Panc1 (cell line): ENCODE measurements around the gene SERPINI2. TPM values are rescaled to one million over a fixed set of nuclear protein-coding genes. Genes with fewer than 3 reads are reported as not detected.

ENCODE experiments used
- ATAC-seq: fragments of 200-7000 bp; cut with Tn5 transposase; 2 replicates; pipeline ENCODE4 v1.9.1; 2020; ENCODE audit warnings: mild to moderate bottlenecking, moderate library complexity
- BruUV-seq: library from RNA; stranded (reverse); fragments of 400-500 nt; replicated peaks from 2 replicates; lab custom pipeline; 2021; lab: Mats Ljungman, UMichigan
- CTCF ChIA-PET: fragments of 300-600 bp; sonication (Branson Sonifier 250); formaldehyde crosslinking; loops from one replicate; lab custom pipeline; 2022; ENCODE audit warnings: antibody characterized with exemption; lab: Charles Lee
- POLR2A ChIA-PET: fragments of 300-600 bp; sonication (Branson Sonifier 250); formaldehyde crosslinking; loops from one replicate; lab custom pipeline; 2022; ENCODE audit warnings: antibody characterized with exemption; lab: Charles Lee
- DNase-seq: peaks from one replicate; pipeline ENCODE4 v3.0.0-alpha.2; 2010; ENCODE audit warnings: low read depth, low spot score
- H3K27ac ChIP-seq: 2 replicates; pipeline ENCODE4 v1.5.1; 2011; ENCODE audit warnings: mild to moderate bottlenecking, low read length, inconsistent platforms
- H3K27me3 ChIP-seq: fragments of 200-500 bp; sonication (Bioruptor generic); 2 replicates; pipeline ENCODE4 v1.6.0; 2014; ENCODE audit warnings: low read length, inconsistent platforms; ENCODE audit not compliant: control insufficient read depth, insufficient read depth
- H3K36me3 ChIP-seq: fragments of 200-500 bp; sonication (Bioruptor generic); 2 replicates; pipeline ENCODE4 v1.5.1; 2014; ENCODE audit warnings: inconsistent platforms, mild to moderate bottlenecking, low read length, moderate library complexity; ENCODE audit not compliant: control insufficient read depth, insufficient read depth
- H3K4me1 ChIP-seq: 2 replicates; pipeline ENCODE4 v1.5.1; 2011; ENCODE audit warnings: inconsistent platforms, mild to moderate bottlenecking, low read length, moderate library complexity; ENCODE audit not compliant: control insufficient read depth, insufficient read depth
- H3K4me3 ChIP-seq, 2 experiments: 2 replicates each; pipeline ENCODE4 v1.5.1; 2011 to 2012; ENCODE audit warnings: low read depth in 2 of 2, low read length in 2 of 2, mild to moderate bottlenecking in 2 of 2, inconsistent platforms in 1 of 2, moderate library complexity in 1 of 2
- H3K9me3 ChIP-seq: fragments of 200-500 bp; sonication (Bioruptor generic); 2 replicates; pipeline ENCODE4 v1.5.1; 2014; ENCODE audit warnings: low read depth, mild to moderate bottlenecking, inconsistent platforms, low read length, moderate library complexity; ENCODE audit not compliant: control insufficient read depth, insufficient read depth
- CTCF ChIP-seq: fragments of 450-650 bp; IDR thresholded peaks from 2 replicates; pipeline ENCODE4 v1.5.1; 2017; ENCODE audit warnings: mild to moderate bottlenecking
- POLR2AphosphoS5 ChIP-seq: IDR thresholded peaks from 2 replicates; pipeline ENCODE4 v1.6.1; 2012; ENCODE audit warnings: mild to moderate bottlenecking, low read depth, low read length, moderate library complexity
- REST ChIP-seq, 2 experiments: IDR thresholded peaks; 2 replicates each; pipeline ENCODE4 v1.6.1; 2011 to 2012; ENCODE audit warnings: low read depth in 2 of 2, control low read depth in 1 of 2, low read length in 1 of 2, mild to moderate bottlenecking in 1 of 2, moderate library complexity in 1 of 2; ENCODE audit not compliant: insufficient read depth in 1 of 2
- SIN3A ChIP-seq: IDR thresholded peaks from 2 replicates; pipeline ENCODE4 v1.6.1; 2012; ENCODE audit warnings: low read depth, mild to moderate bottlenecking, low read length, moderate library complexity, borderline replicate concordance; ENCODE audit not compliant: insufficient read depth
- TCF7L2 ChIP-seq: IDR thresholded peaks from 2 replicates; pipeline ENCODE4 v1.6.1; 2011; ENCODE audit warnings: mild to moderate bottlenecking, low read depth, low read length, inconsistent platforms
- in situ Hi-C: cut with HindIII; loops from 2 replicates; pipeline ENCODE4 v1.10.0; 2016; ENCODE audit warnings: low sequenced_read_pairs, low pct_unique_long_range_greater_than_20kb
- intact Hi-C: fragments of 100-400 bp; cut with micrococcal nuclease; formaldehyde crosslinking; loops from one replicate; pipeline ENCODE4 v1.10.0; 2022; ENCODE audit not compliant: unreplicated experiment
- total RNA-seq: library from RNA; stranded (reverse); gene quantifications from one replicate; pipeline ENCODE4 v1.2.1, GENCODE V29; 2021; ENCODE audit not compliant: unreplicated experiment

SERPINI2 gene
- total RNA-seq, 1 experiment from 2014 or later: not detected

- no peaks in the 10 kb centered on the region for H3K36me3 ChIP-seq
- ATAC-seq: no peak
- peaks cover 2% of the 10 kb centered on the region; the same call in 1 of the 2 replicates for H3K9me3 ChIP-seq
- BruUV-seq: no TSS peak
- in situ Hi-C loops (no loop called here), intact Hi-C loops (no loop called here)
- ChIA-PET POLR2A (no interaction called here), CTCF (no interaction called here)
- DNase-seq: no peak
- no peak overlapping the region for H3K27ac ChIP-seq
- no peak overlapping the region for H3K4me3 ChIP-seq
- H3K4me1 ChIP-seq: no peaks in the 10 kb centered on the region
- TF ChIP-seq POLR2AphosphoS5: no peak
- TF ChIP-seq TCF7L2: no peak
- no peak for TF ChIP-seq CTCF
- no peak for TF ChIP-seq SIN3A
- no peak for TF ChIP-seq REST (IDR thresholded peaks at IDR 0.05; ENCODE audit: insufficient read depth in 1 of 2, low read depth in 2 of 2, low read length in 1 of 2)
- H3K27me3 ChIP-seq: no peaks in the 10 kb centered on the region
These were observed 10.1 kb upstream of the SERPINI2 start for GRCh38 chr3:167483708-167484475.

GRCh38 chr3:167481164-167481563 is 7.3 kb upstream of the SERPINI2 start:
- in situ Hi-C loops: no loop called here
- no peaks in the 10 kb centered on the region for H3K4me1 ChIP-seq
- BruUV-seq: no TSS peak
- intact Hi-C loops: no loop called here
- TF ChIP-seq REST (IDR thresholded peaks at IDR 0.05; ENCODE audit: insufficient read depth in 1 of 2, low read depth in 2 of 2, low read length in 1 of 2) (no peak), SIN3A (no peak), TCF7L2 (no peak), CTCF (no peak)
- H3K27ac ChIP-seq: no peak overlapping the region
- DNase-seq (no peak), ATAC-seq (no peak)
- H3K4me3 ChIP-seq: no peak overlapping the region
- H3K9me3 ChIP-seq: peaks cover 2% of the 10 kb centered on the region; the same call in 1 of the 2 replicates
- no peaks in the 10 kb centered on the region for H3K36me3 ChIP-seq
- CTCF ChIA-PET: no interaction called here
- POLR2A ChIA-PET: no interaction called here
- no peaks in the 10 kb centered on the region for H3K27me3 ChIP-seq
